ENCODE results near the gene TIGD1.

Gene TIGD1

DNA sequence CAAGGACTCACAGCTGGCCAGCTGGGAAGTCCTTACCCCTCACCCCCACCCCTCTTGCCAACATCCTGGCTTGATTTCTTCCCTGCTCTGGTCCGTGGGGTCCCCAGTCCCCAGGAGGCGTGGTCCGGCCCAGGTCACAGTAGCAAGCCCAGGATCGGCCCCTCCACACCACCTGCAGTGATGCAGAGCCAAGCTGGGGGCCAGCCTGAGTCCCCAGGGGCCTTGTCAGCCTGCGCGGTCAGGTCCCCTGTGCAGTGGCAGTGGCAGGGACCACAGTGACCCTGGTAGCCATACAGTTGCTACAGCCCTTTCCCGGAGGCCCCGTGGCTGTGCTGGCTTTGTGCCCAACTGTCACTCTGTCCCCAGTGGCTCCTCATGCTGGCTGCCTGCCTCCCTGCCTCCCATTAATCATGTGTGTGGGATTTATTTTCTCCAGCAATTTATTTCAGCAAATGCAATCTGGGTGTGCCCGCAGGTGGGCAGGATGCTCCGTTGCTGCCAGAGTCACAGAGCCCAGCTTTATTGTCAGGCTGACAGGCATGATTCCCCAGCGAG lies 38.9 kb downstream of the TIGD1 start:
- H3K27ac Mint-ChIP-seq, result no peak overlapping the region
- H3K36me3 Mint-ChIP-seq (ENCODE audit: low read depth), result no peaks in the 10 kb centered on the region
- no peaks in the 10 kb centered on the region for H3K4me1 Mint-ChIP-seq (ENCODE audit: low read depth)
- no peak overlapping the region for H3K4me3 Mint-ChIP-seq
- no peaks in the 10 kb centered on the region for H3K9me3 Mint-ChIP-seq
- H3K27me3 Mint-ChIP-seq, result peaks cover 4% of the 10 kb centered on the region

DNA sequence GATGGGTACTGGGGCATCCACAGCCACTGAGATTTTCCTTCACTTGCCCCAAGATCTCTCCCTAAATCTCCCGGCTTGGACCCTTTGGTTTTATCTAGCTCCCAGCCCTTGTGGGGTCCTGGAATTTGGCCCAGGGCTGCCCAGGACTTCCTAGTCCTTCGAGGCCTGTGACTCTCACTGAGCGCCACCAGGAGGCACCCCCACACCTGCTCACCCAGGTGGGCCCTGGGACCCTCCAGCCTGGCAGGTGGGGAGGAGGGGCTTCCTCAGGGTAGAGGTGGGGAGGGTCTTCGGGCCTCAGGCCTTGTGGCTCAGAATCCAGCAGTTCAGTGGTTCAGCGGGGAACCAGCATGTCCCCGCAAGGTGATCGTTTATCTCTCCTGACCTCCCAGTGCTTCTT lies 42.1 kb downstream of the TIGD1 start:
- Mint-ChIP-seq H3K27ac (no peak overlapping the region), H3K27me3 (peaks cover 19% of the 10 kb centered on the region), H3K4me3 (no peak overlapping the region), H3K36me3 (ENCODE audit: low read depth) (no peaks in the 10 kb centered on the region), H3K4me1 (ENCODE audit: low read depth) (peaks cover 10% of the 10 kb centered on the region), H3K9me3 (no peaks in the 10 kb centered on the region)

DNA sequence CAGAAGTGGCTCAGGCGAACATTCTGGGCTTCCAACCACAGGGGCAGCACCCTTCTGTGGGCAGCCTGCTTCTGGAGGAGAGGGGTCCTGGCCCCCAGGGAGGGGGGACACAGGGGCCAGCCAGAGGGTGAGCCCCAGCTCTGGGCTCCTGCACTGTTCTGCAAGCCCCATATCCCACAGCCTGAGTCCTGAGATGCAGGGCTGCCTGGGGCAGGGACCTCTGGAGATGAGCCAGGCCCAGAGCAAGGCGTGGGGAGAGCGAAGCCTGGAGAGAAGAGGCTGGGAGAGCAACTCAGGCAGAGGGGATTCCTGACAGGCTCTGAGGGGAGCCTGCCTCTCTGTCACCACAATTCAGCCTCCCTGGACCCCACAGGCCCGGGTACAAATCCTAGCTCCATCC lies 43.6 kb downstream of the TIGD1 start:
- Mint-ChIP-seq H3K36me3 (ENCODE audit: low read depth) (no peaks in the 10 kb centered on the region), H3K27ac (no peak overlapping the region), H3K4me1 (ENCODE audit: low read depth) (peaks cover 14% of the 10 kb centered on the region), H3K4me3 (no peak overlapping the region), H3K9me3 (no peaks in the 10 kb centered on the region), H3K27me3 (peaks cover 19% of the 10 kb centered on the region)

- Mint-ChIP-seq H3K4me3 (no peak overlapping the region), H3K9me3 (no peaks in the 10 kb centered on the region), H3K27ac (no peak overlapping the region), H3K4me1 (ENCODE audit: low read depth) (peaks cover 14% of the 10 kb centered on the region), H3K27me3 (peaks cover 22% of the 10 kb centered on the region), H3K36me3 (ENCODE audit: low read depth) (no peaks in the 10 kb centered on the region)
Observed at GRCh38 chr2:232505856-232506255, 44.5 kb downstream of the TIGD1 start.

GRCh38 chr2:232504438-232504837 lies 45.9 kb downstream of the TIGD1 start:
- Mint-ChIP-seq H3K27me3 (peaks cover 19% of the 10 kb centered on the region), H3K36me3 (ENCODE audit: low read depth) (no peaks in the 10 kb centered on the region), H3K27ac (no peak overlapping the region), H3K4me1 (ENCODE audit: low read depth) (peaks cover 14% of the 10 kb centered on the region), H3K4me3 (no peak overlapping the region), H3K9me3 (no peaks in the 10 kb centered on the region)

- no peaks in the 10 kb centered on the region for H3K9me3 Mint-ChIP-seq
- H3K4me1 Mint-ChIP-seq (ENCODE audit: low read depth), result peaks cover 14% of the 10 kb centered on the region
- H3K27me3 Mint-ChIP-seq, result peaks cover 19% of the 10 kb centered on the region
- H3K27ac Mint-ChIP-seq, result no peak overlapping the region
- peak overlapping the region; percentile 7 for H3K4me3 Mint-ChIP-seq
- no peaks in the 10 kb centered on the region for H3K36me3 Mint-ChIP-seq (ENCODE audit: low read depth)
Observed at GRCh38 chr2:232503809-232504323, 46.5 kb downstream of the TIGD1 start.

DNA sequence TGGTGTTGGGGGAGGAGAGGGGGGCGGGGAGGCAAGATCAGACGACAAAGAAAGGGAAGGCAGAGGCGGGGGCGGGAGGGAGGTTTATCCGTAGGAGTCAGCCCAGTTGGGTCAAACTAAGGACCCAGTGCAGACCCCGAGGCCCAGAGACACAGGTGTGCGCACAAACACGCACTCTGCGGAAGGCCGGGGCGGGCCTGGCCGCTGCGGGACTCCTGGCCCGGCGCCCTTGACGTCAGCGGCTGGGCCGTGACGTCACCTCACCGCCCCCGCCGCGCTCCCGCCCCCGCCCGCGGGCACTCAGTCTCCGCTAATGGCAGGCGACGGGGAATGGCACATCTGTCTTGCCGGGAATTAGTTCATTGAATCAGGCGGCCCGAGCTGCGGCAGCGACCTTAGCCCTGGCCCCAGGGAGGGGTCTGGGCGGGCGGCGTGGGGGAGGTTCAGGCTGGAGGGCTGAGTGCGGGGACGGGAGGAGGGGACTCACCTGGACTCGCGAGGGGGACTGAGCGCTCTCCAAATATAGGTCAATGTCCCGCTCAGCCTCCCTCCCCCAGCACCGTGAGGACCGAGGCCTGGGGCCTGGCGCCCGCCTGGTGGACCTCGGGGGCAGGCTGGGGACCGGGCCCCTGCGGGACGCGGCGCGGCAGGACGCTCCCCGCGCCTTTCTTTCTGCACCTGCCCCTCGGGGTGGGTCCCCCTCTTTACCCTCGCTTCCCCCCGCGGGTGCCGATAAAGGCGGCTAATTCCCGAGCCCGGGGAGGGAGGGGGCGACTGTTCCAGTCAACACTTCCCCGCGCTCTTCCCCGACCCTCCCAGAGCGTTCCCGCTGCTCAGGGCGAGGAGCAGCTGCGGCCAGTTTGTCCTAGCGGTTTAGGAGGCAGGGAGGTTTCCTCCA lies 47.2 kb downstream of the TIGD1 start:
- H3K4me1 Mint-ChIP-seq (ENCODE audit: low read depth), result peaks cover 14% of the 10 kb centered on the region
- peak overlapping the region; percentile 48 for H3K4me3 Mint-ChIP-seq
- peaks cover 23% of the 10 kb centered on the region for H3K27me3 Mint-ChIP-seq
- H3K9me3 Mint-ChIP-seq, result no peaks in the 10 kb centered on the region
- no peaks in the 10 kb centered on the region for H3K36me3 Mint-ChIP-seq (ENCODE audit: low read depth)
- H3K27ac Mint-ChIP-seq, result no peak overlapping the region

DNA sequence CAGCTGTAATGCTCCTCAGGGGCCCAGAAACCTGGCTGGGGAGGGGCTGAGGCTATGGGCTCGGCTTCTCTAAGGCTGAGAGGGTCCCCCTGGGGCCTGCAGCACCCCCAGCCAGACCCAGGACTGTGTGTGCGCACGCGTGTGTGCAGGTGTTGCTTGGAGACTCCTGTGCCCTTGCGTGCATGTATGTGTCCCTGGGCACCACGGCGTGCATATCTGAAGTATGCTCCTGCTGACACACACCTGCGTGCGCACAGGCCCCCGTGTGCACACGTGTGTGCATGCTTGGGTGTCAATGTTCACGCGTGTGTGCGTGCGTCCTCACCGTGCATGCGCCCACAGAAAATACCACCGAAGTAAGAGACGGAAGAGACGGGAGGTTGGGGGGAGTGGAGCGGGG lies 47.8 kb downstream of the TIGD1 start:
- Mint-ChIP-seq H3K36me3 (ENCODE audit: low read depth) (no peaks in the 10 kb centered on the region), H3K4me1 (ENCODE audit: low read depth) (peaks cover 14% of the 10 kb centered on the region), H3K27me3 (peaks cover 23% of the 10 kb centered on the region), H3K9me3 (no peaks in the 10 kb centered on the region), H3K27ac (no peak overlapping the region), H3K4me3 (peak overlapping the region; percentile 54)

- Mint-ChIP-seq H3K36me3 (ENCODE audit: low read depth) (no peaks in the 10 kb centered on the region), H3K4me1 (ENCODE audit: low read depth) (peaks cover 14% of the 10 kb centered on the region), H3K9me3 (no peaks in the 10 kb centered on the region), H3K27ac (no peak overlapping the region), H3K4me3 (no peak overlapping the region), H3K27me3 (peaks cover 23% of the 10 kb centered on the region)
Observed at GRCh38 chr2:232501794-232502390, 48.5 kb downstream of the TIGD1 start.

- Mint-ChIP-seq H3K4me3 (no peak overlapping the region), H3K27me3 (peaks cover 23% of the 10 kb centered on the region), H3K4me1 (ENCODE audit: low read depth) (peaks cover 14% of the 10 kb centered on the region), H3K9me3 (no peaks in the 10 kb centered on the region), H3K27ac (no peak overlapping the region), H3K36me3 (ENCODE audit: low read depth) (no peaks in the 10 kb centered on the region)
Observed at GRCh38 chr2:232501331-232501771, 49.0 kb downstream of the TIGD1 start.

DNA sequence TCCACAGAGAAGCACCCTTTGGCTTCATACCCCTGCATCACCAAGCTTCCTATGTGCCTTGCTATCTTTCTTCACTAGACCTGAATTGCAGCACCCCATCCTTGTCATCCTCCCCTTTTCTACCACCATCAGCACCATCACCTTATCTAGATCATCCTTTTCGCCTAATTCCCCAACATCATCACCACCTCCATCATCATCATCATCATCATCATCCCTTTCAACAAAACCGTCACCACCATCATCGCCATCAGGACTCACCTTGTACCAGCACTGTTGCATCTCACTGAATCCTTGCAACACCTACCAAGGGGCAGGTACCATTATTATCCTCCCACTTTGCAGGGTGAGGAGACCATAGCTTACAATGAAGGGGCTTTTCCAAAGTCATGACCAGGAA lies 51.9 kb downstream of the TIGD1 start:
- Mint-ChIP-seq H3K4me3 (no peak overlapping the region), H3K36me3 (ENCODE audit: low read depth) (no peaks in the 10 kb centered on the region), H3K27me3 (peaks cover 9% of the 10 kb centered on the region), H3K9me3 (no peaks in the 10 kb centered on the region), H3K27ac (no peak overlapping the region), H3K4me1 (ENCODE audit: low read depth) (peaks cover 4% of the 10 kb centered on the region)

Measured in stimulated activated naive CD8-positive, alpha-beta T cell treated with anti-CD3 and anti-CD28 coated beads, Interleukin-15, Interleukin-2, amounts not matched to agents 100 ng/mL and 50 ng/mL, for 24 hours (primary cell).